Measurements from ENCODE around the gene BCDIN3D. TPM values are rescaled to one million over a fixed set of nuclear protein-coding genes. Genes with fewer than 3 reads are reported as not detected.

Gene BCDIN3D
- total RNA-seq, 1 experiment from 2014 or later: 4.5 TPM

DNA sequence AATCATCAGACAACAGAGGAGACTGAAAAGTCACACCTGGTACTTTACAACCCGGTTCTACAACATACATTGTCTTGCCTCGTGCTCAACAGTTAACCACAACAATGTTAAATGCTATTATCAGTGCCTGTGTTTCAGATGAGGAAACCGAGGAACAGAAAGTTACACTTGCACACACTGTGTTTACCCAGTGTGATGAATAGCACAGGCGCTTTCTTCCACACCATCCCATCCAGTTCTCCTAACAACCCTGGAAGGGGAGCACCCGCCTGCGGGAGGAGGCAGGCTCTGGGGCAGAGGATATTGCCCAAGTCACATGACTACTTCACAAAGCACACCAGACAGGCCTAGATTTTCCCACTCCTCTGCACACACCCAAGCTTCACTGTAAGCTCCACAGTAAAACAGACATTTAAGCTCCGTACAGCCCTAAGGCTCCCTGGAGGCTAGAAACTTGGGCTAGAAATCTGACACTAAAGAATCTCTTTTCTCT is 36.5 kb downstream of the BCDIN3D start:
- no peaks in the 10 kb centered on the region for H3K9me3 ChIP-seq (ENCODE audit: low read length)
- no peak overlapping the region for H2AFZ ChIP-seq (ENCODE audit: low read length)
- H3K4me2 ChIP-seq (ENCODE audit: low read length): no peak overlapping the region
- CTCF ChIA-PET: no interaction called here
- no peaks in the 10 kb centered on the region for H3K79me2 ChIP-seq (ENCODE audit: low read length)
- no peaks in the 10 kb centered on the region for H4K20me1 ChIP-seq (ENCODE audit: low read length)
- no peak overlapping the region for H3K9ac ChIP-seq (ENCODE audit: low read length)
- TF ChIP-seq, protein P1, sequence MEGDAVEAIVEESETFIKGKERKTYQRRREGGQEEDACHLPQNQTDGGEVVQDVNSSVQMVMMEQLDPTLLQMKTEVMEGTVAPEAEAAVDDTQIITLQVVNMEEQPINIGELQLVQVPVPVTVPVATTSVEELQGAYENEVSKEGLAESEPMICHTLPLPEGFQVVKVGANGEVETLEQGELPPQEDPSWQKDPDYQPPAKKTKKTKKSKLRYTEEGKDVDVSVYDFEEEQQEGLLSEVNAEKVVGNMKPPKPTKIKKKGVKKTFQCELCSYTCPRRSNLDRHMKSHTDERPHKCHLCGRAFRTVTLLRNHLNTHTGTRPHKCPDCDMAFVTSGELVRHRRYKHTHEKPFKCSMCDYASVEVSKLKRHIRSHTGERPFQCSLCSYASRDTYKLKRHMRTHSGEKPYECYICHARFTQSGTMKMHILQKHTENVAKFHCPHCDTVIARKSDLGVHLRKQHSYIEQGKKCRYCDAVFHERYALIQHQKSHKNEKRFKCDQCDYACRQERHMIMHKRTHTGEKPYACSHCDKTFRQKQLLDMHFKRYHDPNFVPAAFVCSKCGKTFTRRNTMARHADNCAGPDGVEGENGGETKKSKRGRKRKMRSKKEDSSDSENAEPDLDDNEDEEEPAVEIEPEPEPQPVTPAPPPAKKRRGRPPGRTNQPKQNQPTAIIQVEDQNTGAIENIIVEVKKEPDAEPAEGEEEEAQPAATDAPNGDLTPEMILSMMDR (conservative IDR thresholded peaks at IDR 0.05; ENCODE audit: low read depth, low read length): no peak
- TF ChIP-seq EZH2 (IDR thresholded peaks at IDR 0.05; ENCODE audit: low read length, unreplicated experiment): no peak
- TF ChIP-seq EZH2phosphoT487 (IDR thresholded peaks at IDR 0.05; ENCODE audit: borderline replicate concordance, low read length): no peak
- H3F3A ChIP-seq (ENCODE audit: low read length, unreplicated experiment): no peaks in the 10 kb centered on the region
- no peaks in the 10 kb centered on the region for H3K36me3 ChIP-seq (ENCODE audit: low read depth, low read length)
- no peaks in the 10 kb centered on the region for H3K4me1 ChIP-seq (ENCODE audit: insufficient read depth, low read length)
- intact Hi-C loops (cut with micrococcal nuclease): no loop called here
- H3K4me3 ChIP-seq (ENCODE audit: low read length): no peak overlapping the region
- no peak for ATAC-seq
- BruUV-seq (replicated peaks): no TSS peak
- H3K27ac ChIP-seq (ENCODE audit: low read length): no peak overlapping the region
- DNase-seq: no peak
- POLR2A ChIA-PET (ENCODE audit: unreplicated experiment): no interaction called here
- no peaks in the 10 kb centered on the region for H3K9me2 ChIP-seq (replicated peaks; ENCODE audit: low read length)
- H3K27me3 ChIP-seq (ENCODE audit: low read length): no peaks in the 10 kb centered on the region

- DNase-seq (no peak), ATAC-seq (no peak)
- Histone ChIP-seq H3K36me3 (ENCODE audit: low read depth, low read length) (no peaks in the 10 kb centered on the region), H3K27ac (ENCODE audit: low read length) (no peak overlapping the region), H3F3A (ENCODE audit: low read length, unreplicated experiment) (no peaks in the 10 kb centered on the region), H3K9me3 (ENCODE audit: low read length) (no peaks in the 10 kb centered on the region), H3K4me2 (ENCODE audit: low read length) (no peak overlapping the region), H3K4me3 (ENCODE audit: low read length) (no peak overlapping the region), H3K9ac (ENCODE audit: low read length) (no peak overlapping the region), H3K27me3 (ENCODE audit: low read length) (no peaks in the 10 kb centered on the region), H2AFZ (ENCODE audit: low read length) (no peak overlapping the region), H4K20me1 (ENCODE audit: low read length) (no peaks in the 10 kb centered on the region), H3K4me1 (ENCODE audit: insufficient read depth, low read length) (no peaks in the 10 kb centered on the region), H3K9me2 (replicated peaks; ENCODE audit: low read length) (no peaks in the 10 kb centered on the region), H3K79me2 (ENCODE audit: low read length) (no peaks in the 10 kb centered on the region)
- ChIA-PET POLR2A (ENCODE audit: unreplicated experiment) (no interaction called here), CTCF (no interaction called here)
- BruUV-seq (replicated peaks): no TSS peak
- intact Hi-C loops (cut with micrococcal nuclease): no loop called here
- TF ChIP-seq, protein P1 (conservative IDR thresholded peaks at IDR 0.05; ENCODE audit: low read depth, low read length): no peak
- TF ChIP-seq EZH2 (IDR thresholded peaks at IDR 0.05; ENCODE audit: low read length, unreplicated experiment): no peak
- no peak for TF ChIP-seq EZH2phosphoT487 (IDR thresholded peaks at IDR 0.05; ENCODE audit: borderline replicate concordance, low read length)
Observed at GRCh38 chr12:49805409-49805808, 37.5 kb downstream of the BCDIN3D start.

- H3K36me3 ChIP-seq (ENCODE audit: low read depth, low read length): no peaks in the 10 kb centered on the region
- DNase-seq: no peak
- H3K9me3 ChIP-seq (ENCODE audit: low read length): no peaks in the 10 kb centered on the region
- no peak overlapping the region for H3K4me2 ChIP-seq (ENCODE audit: low read length)
- intact Hi-C loops (cut with micrococcal nuclease): no loop called here
- no peak overlapping the region for H3K9ac ChIP-seq (ENCODE audit: low read length)
- POLR2A ChIA-PET (ENCODE audit: unreplicated experiment): no interaction called here
- no peak overlapping the region for H3K4me3 ChIP-seq (ENCODE audit: low read length)
- no peaks in the 10 kb centered on the region for H4K20me1 ChIP-seq (ENCODE audit: low read length)
- H3K27ac ChIP-seq (ENCODE audit: low read length): no peak overlapping the region
- TF ChIP-seq EZH2 (IDR thresholded peaks at IDR 0.05; ENCODE audit: low read length, unreplicated experiment): no peak
- TF ChIP-seq EZH2phosphoT487 (IDR thresholded peaks at IDR 0.05; ENCODE audit: borderline replicate concordance, low read length): no peak
- TF ChIP-seq, protein P1 (conservative IDR thresholded peaks at IDR 0.05; ENCODE audit: low read depth, low read length): no peak
- no peaks in the 10 kb centered on the region for H3F3A ChIP-seq (ENCODE audit: low read length, unreplicated experiment)
- no peak overlapping the region for H2AFZ ChIP-seq (ENCODE audit: low read length)
- no peaks in the 10 kb centered on the region for H3K79me2 ChIP-seq (ENCODE audit: low read length)
- no peaks in the 10 kb centered on the region for H3K4me1 ChIP-seq (ENCODE audit: insufficient read depth, low read length)
- CTCF ChIA-PET: no interaction called here
- ATAC-seq: no peak
- TSS peak; percentile 18 for BruUV-seq (replicated peaks)
- no peaks in the 10 kb centered on the region for H3K27me3 ChIP-seq (ENCODE audit: low read length)
- H3K9me2 ChIP-seq (replicated peaks; ENCODE audit: low read length): no peaks in the 10 kb centered on the region
Observed at GRCh38 chr12:49804821-49805220, 38.1 kb downstream of the BCDIN3D start.
